Mesenchymal stem cell (in vitro differentiated cells and primary cell): ENCODE measurements around the gene KPNA1. TPM values are rescaled to one million over a fixed set of nuclear protein-coding genes. Genes with fewer than 3 reads are reported as not detected.

Source experiments
- DNase-seq: peaks from one replicate; pipeline ENCODE4 v3.0.0-alpha.2; 2013
- H2AFZ ChIP-seq: one replicate; pipeline ENCODE4 v1.6.1; 2013; ENCODE audit warnings: low read depth, mild to moderate bottlenecking, control low read depth, inconsistent platforms, low read length, moderate library complexity
- H2AK5ac ChIP-seq: 2 replicates; pipeline ENCODE4 v1.6.1; 2013; ENCODE audit warnings: low read length, moderate library complexity, mild to moderate bottlenecking, inconsistent platforms; ENCODE audit not compliant: severe bottlenecking
- H2BK120ac ChIP-seq: one replicate; pipeline ENCODE4 v1.6.1; 2013; ENCODE audit warnings: low read depth, mild to moderate bottlenecking, inconsistent platforms, low read length, moderate library complexity
- H2BK12ac ChIP-seq, 2 experiments: one replicate each; pipeline ENCODE4 v1.6.1; 2013; ENCODE audit warnings: inconsistent platforms in 2 of 2, low read length in 2 of 2, mild to moderate bottlenecking in 2 of 2, moderate library complexity in 2 of 2, control low read depth in 1 of 2
- H2BK15ac ChIP-seq: one replicate; pipeline ENCODE4 v1.6.1; 2013; ENCODE audit warnings: mild to moderate bottlenecking, low read depth, inconsistent platforms; ENCODE audit not compliant: poor library complexity, severe bottlenecking
- H2BK5ac ChIP-seq: 2 replicates; pipeline ENCODE4 v1.6.1; 2013; ENCODE audit warnings: low read depth, mild to moderate bottlenecking, low read length, control low read depth, inconsistent platforms; ENCODE audit not compliant: poor library complexity, severe bottlenecking
- H3K14ac ChIP-seq, 2 experiments: one replicate each; pipeline ENCODE4 v1.6.1; 2013; ENCODE audit warnings: inconsistent platforms in 2 of 2, low read length in 2 of 2, control low read depth in 1 of 2, mild to moderate bottlenecking in 1 of 2, moderate library complexity in 1 of 2
- H3K18ac ChIP-seq, 2 experiments: one replicate each; pipeline ENCODE4 v1.6.1; 2013; ENCODE audit warnings: inconsistent platforms in 2 of 2, low read length in 2 of 2, control low read depth in 1 of 2, low read depth in 1 of 2, mild to moderate bottlenecking in 1 of 2
- H3K23ac ChIP-seq, 2 experiments: one replicate each; pipeline ENCODE4 v1.6.1; 2013; ENCODE audit warnings: inconsistent platforms in 2 of 2, low read length in 2 of 2, mild to moderate bottlenecking in 2 of 2, moderate library complexity in 2 of 2, control low read depth in 1 of 2
- H3K27ac ChIP-seq: 2 replicates; pipeline ENCODE4 v1.5.1; 2013; ENCODE audit warnings: mild to moderate bottlenecking, moderate library complexity, low read length, control low read depth, inconsistent platforms; ENCODE audit not compliant: poor library complexity, severe bottlenecking
- H3K27me3 ChIP-seq, 2 experiments: 2 replicates each; pipeline versions ENCODE4 v1.6.1 to v1.7.0; 2013; ENCODE audit warnings: low read length in 2 of 2, mild to moderate bottlenecking in 2 of 2, moderate library complexity in 2 of 2, control low read depth in 1 of 2, inconsistent platforms in 1 of 2; ENCODE audit not compliant: control insufficient read depth in 1 of 2, insufficient read depth in 1 of 2
- H3K36me3 ChIP-seq, 2 experiments: 2 replicates each; pipeline versions ENCODE4 v1.6.1 to v1.7.0; 2013; ENCODE audit warnings: low read length in 2 of 2, control low read depth in 1 of 2, inconsistent platforms in 1 of 2, low read depth in 1 of 2, mild to moderate bottlenecking in 1 of 2; ENCODE audit not compliant: insufficient read depth in 2 of 2, control insufficient read depth in 1 of 2
- H3K4ac ChIP-seq, 2 experiments: one replicate each; pipeline ENCODE4 v1.6.1; 2013; ENCODE audit warnings: inconsistent platforms in 2 of 2, low read length in 2 of 2, mild to moderate bottlenecking in 2 of 2, moderate library complexity in 2 of 2, control low read depth in 1 of 2, low read depth in 1 of 2
- H3K4me1 ChIP-seq: 2 replicates; pipeline ENCODE4 v1.6.1; 2013; ENCODE audit warnings: low read depth, low read length, control low read depth; ENCODE audit not compliant: control insufficient read depth, insufficient read depth
- H3K4me2 ChIP-seq: 2 replicates; pipeline ENCODE4 v1.6.1; 2013; ENCODE audit warnings: low read length, mild to moderate bottlenecking, inconsistent platforms; ENCODE audit not compliant: poor library complexity, severe bottlenecking
- H3K4me3 ChIP-seq, 2 experiments: 2 replicates each; pipeline versions ENCODE4 v1.5.1 to v1.7.0; 2013; ENCODE audit warnings: low read length in 2 of 2, mild to moderate bottlenecking in 2 of 2, control low read depth in 1 of 2, low read depth in 1 of 2; ENCODE audit not compliant: insufficient read depth in 1 of 2
- H3K79me1 ChIP-seq: replicated peaks from 2 replicates; pipeline ENCODE4 v1.6.1; 2013; ENCODE audit warnings: mild to moderate bottlenecking, control low read depth, low read length, inconsistent platforms; ENCODE audit not compliant: poor library complexity, severe bottlenecking
- H3K9ac ChIP-seq: 2 replicates; pipeline ENCODE4 v1.7.0; 2013; ENCODE audit warnings: mild to moderate bottlenecking, low read length, moderate library complexity
- H3K9me3 ChIP-seq: 2 replicates; pipeline ENCODE4 v1.7.0; 2013; ENCODE audit warnings: mild to moderate bottlenecking, low read length; ENCODE audit not compliant: control insufficient read depth
- H4K8ac ChIP-seq: one replicate; pipeline ENCODE4 v1.6.1; 2013; ENCODE audit warnings: inconsistent platforms, mild to moderate bottlenecking, low read length, moderate library complexity
- H4K91ac ChIP-seq: one replicate; pipeline ENCODE4 v1.6.1; 2013; ENCODE audit warnings: mild to moderate bottlenecking, low read length, inconsistent platforms
- WGBS: methylation state at CpG from one replicate; pipeline ENCODE4 v1.1.7; 2013; ENCODE audit warnings: mixed read lengths; 5-methylcytosine and 5-hydroxymethylcytosine counted together
- small RNA-seq: library from polyadenylated mRNA; stranded (forward); fragments of <200 nt; extraction: miRNeasy Mini kit (QIAGEN cat#:217004); gene quantifications from one replicate; pipeline ENCODE3, GENCODE V24; 2013; ENCODE audit warnings: low read depth

Gene KPNA1

DNA sequence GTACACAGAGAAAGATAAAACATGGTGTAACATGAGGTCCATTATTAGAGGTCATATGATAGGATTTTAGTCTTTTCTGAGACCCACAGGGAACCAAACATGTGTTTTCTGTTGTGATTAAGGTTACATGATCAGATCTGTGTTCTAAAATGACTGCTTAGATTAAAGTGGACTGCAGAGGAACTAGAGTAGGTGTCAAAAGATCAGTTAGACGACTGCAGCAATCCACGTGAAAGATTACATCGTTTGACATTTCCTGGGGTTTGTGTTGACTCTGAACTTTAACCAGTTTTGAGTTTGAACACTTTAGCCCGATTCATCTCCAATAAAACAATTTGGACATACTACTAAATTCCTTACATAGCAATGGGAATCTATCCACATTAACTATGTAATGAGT lies 136.8 kb downstream of the KPNA1 start:
- Histone ChIP-seq H3K27me3 (no peaks in the 10 kb centered on the region), H3K9ac (no peak overlapping the region), H3K4me3 (no peak overlapping the region), H2BK12ac (no peak overlapping the region), H3K9me3 (no peaks in the 10 kb centered on the region), H3K79me1 (peaks cover 28% of the 10 kb centered on the region), H4K8ac (no peak overlapping the region), H2BK15ac (no peak overlapping the region), H3K23ac (no peak overlapping the region), H2AFZ (no peak overlapping the region), H3K36me3 (peaks cover 2 to 10% of the 10 kb centered on the region in 2 experiments), H3K14ac (no peak overlapping the region), H4K91ac (no peak overlapping the region), H3K4ac (no peak overlapping the region), H3K4me2 (no peak overlapping the region), H3K27ac (no peak overlapping the region), H2BK5ac (no peak overlapping the region), H2BK120ac (no peak overlapping the region), H3K4me1 (peaks cover 2% of the 10 kb centered on the region), H3K18ac (no peak overlapping the region), H2AK5ac (no peak overlapping the region)
- WGBS = 97% methylated on average over 4 of the region's 4 CpGs
- no peak for DNase-seq

DNA sequence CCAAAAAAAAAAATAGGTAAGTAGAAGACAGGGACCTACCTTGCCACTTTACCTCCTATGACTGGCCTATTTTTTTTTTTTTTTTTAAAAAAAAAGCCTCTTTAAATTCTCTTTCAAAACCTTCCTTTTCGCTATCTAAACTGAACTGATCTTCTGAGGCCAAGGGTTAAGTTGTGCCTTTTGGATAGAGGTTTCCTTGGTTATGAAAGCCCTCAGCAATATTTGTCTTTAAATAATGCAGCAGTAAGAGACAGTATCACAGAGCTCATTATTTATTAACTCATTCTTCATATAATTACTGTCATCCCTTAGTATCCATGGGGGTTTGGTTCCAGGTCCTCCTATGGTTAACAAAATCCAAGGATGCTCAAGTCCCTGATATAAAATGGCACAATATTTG lies 140.7 kb downstream of the KPNA1 start:
- Histone ChIP-seq H2BK5ac (no peak overlapping the region), H3K18ac (no peak overlapping the region), H3K27me3 (no peaks in the 10 kb centered on the region)

More for the DNA sequence above, 140.7 kb downstream of the KPNA1 start:
- Histone ChIP-seq H3K4me3 (no peak overlapping the region), H2AFZ (no peak overlapping the region), H4K8ac (no peak overlapping the region), H2AK5ac (no peak overlapping the region), H3K27ac (no peak overlapping the region), H2BK15ac (no peak overlapping the region), H3K23ac (no peak overlapping the region), H3K79me1 (peaks cover 30% of the 10 kb centered on the region), H3K36me3 (peaks cover 2 to 30% of the 10 kb centered on the region in 2 experiments), H3K4ac (no peak overlapping the region), H3K9me3 (no peaks in the 10 kb centered on the region), H2BK120ac (no peak overlapping the region), H3K4me1 (no peaks in the 10 kb centered on the region), H4K91ac (no peak overlapping the region), H3K14ac (no peak overlapping the region), H2BK12ac (no peak overlapping the region), H3K9ac (no peak overlapping the region), H3K4me2 (no peak overlapping the region)
- no peak for DNase-seq
- WGBS = no CpG with 5 or more reads among the region's 1 CpG

Small RNAs within 50 kb of the gene (small RNA-seq; reads per million reads assigned to genes)
- not detected for gene AC083798.1
- not detected for gene AC096861.1
